ENCODE results near the gene NPW.

Gene NPW

GRCh38 chr16:1978476-1979120 lies 41.0 kb upstream of the NPW start:
- FAIRE-seq (no peak), DNase-seq (ENCODE audit: insufficient read length) (no peak)
- TF ChIP-seq POLR2AphosphoS5 (IDR thresholded peaks at IDR 0.05; ENCODE audit: low read depth, low read length), result no peak
- TF ChIP-seq TAF1 (IDR thresholded peaks at IDR 0.05; ENCODE audit: borderline replicate concordance, low read depth, low read length), result no peak
- TF ChIP-seq POLR2A (IDR thresholded peaks at IDR 0.05; ENCODE audit: low read depth, low read length), result no peak

- DNase-seq (ENCODE audit: insufficient read length) (no peak), FAIRE-seq (no peak)
- no peak for TF ChIP-seq POLR2A (IDR thresholded peaks at IDR 0.05; ENCODE audit: low read depth, low read length)
Measured at GRCh38 chr16:1979271-1980029, 40.1 kb upstream of the NPW start.

- FAIRE-seq (no peak), DNase-seq (ENCODE audit: insufficient read length) (no peak)
- no peak for TF ChIP-seq TAF1 (IDR thresholded peaks at IDR 0.05; ENCODE audit: borderline replicate concordance, low read depth, low read length)
- no peak for TF ChIP-seq POLR2A (IDR thresholded peaks at IDR 0.05; ENCODE audit: low read depth, low read length)
- TF ChIP-seq POLR2AphosphoS5 (IDR thresholded peaks at IDR 0.05; ENCODE audit: low read depth, low read length), result no peak
Measured at GRCh38 chr16:1980030-1980769, 39.4 kb upstream of the NPW start.

- no peak for DNase-seq (ENCODE audit: insufficient read length)
- TF ChIP-seq TAF1 (IDR thresholded peaks at IDR 0.05; ENCODE audit: borderline replicate concordance, low read depth, low read length) (no peak), POLR2A (IDR thresholded peaks at IDR 0.05; ENCODE audit: low read depth, low read length) (no peak)
- no peak for FAIRE-seq
Measured at GRCh38 chr16:1980770-1981087, 38.9 kb upstream of the NPW start.

GRCh38 chr16:1981398-1981836 lies 38.2 kb upstream of the NPW start, which contains the start of gene NOXO1:
Gene NOXO1, minus strand, starts transcription at chr16:1981469. Its CDS starts 290 bp downstream, at chr16:1981179.
- no peak for DNase-seq (ENCODE audit: insufficient read length)
- FAIRE-seq, result no peak
- TF ChIP-seq POLR2A (IDR thresholded peaks at IDR 0.05; ENCODE audit: low read depth, low read length), result no peak
- TF ChIP-seq TAF1 (IDR thresholded peaks at IDR 0.05; ENCODE audit: borderline replicate concordance, low read depth, low read length), result no peak
- no peak for TF ChIP-seq POLR2AphosphoS5 (IDR thresholded peaks at IDR 0.05; ENCODE audit: low read depth, low read length)

GRCh38 chr16:1982013-1982433 lies 37.6 kb upstream of the NPW start:
- TF ChIP-seq TAF1 (IDR thresholded peaks at IDR 0.05; ENCODE audit: borderline replicate concordance, low read depth, low read length), result no peak
- TF ChIP-seq POLR2AphosphoS5 (IDR thresholded peaks at IDR 0.05; ENCODE audit: low read depth, low read length), result no peak
- TF ChIP-seq POLR2A (IDR thresholded peaks at IDR 0.05; ENCODE audit: low read depth, low read length), result no peak
- no peak for FAIRE-seq
- DNase-seq (ENCODE audit: insufficient read length), result no peak

GRCh38 chr16:1982991-1983543 lies 36.5 kb upstream of the NPW start:
- TF ChIP-seq POLR2AphosphoS5 (IDR thresholded peaks at IDR 0.05; ENCODE audit: low read depth, low read length), result no peak
- TF ChIP-seq TAF1 (IDR thresholded peaks at IDR 0.05; ENCODE audit: borderline replicate concordance, low read depth, low read length), result no peak
- no peak for TF ChIP-seq POLR2A (IDR thresholded peaks at IDR 0.05; ENCODE audit: low read depth, low read length)
- peak; percentile 30 for FAIRE-seq
- no peak for DNase-seq (ENCODE audit: insufficient read length)

GRCh38 chr16:1983544-1984346 lies 35.8 kb upstream of the NPW start, which contains the start of gene GFER:
Gene GFER, plus strand, starts transcription at chr16:1984193. Its CDS starts 26 bp downstream, at chr16:1984219.
- DNase-seq (ENCODE audit: insufficient read length), result peak; percentile 99
- FAIRE-seq, result peak; percentile 93

GRCh38 chr16:1984347-1985225 lies 35.0 kb upstream of the NPW start:
- TF ChIP-seq POLR2AphosphoS5 (IDR thresholded peaks at IDR 0.05; ENCODE audit: low read depth, low read length) (no peak; the same call in 1 of the 2 replicates), POLR2A (IDR thresholded peaks at IDR 0.05; ENCODE audit: low read depth, low read length) (no peak), TAF1 (IDR thresholded peaks at IDR 0.05; ENCODE audit: borderline replicate concordance, low read depth, low read length) (no peak)
- FAIRE-seq (peak; percentile 44), DNase-seq (ENCODE audit: insufficient read length) (no peak)

More at GRCh38 chr16:1983544-1984346, 35.8 kb upstream of the NPW start, which contains the start of gene GFER:
- peak; percentile 59 for TF ChIP-seq POLR2AphosphoS5 (IDR thresholded peaks at IDR 0.05; ENCODE audit: low read depth, low read length)
- TF ChIP-seq POLR2A (IDR thresholded peaks at IDR 0.05; ENCODE audit: low read depth, low read length), result peak; percentile 90
- peak; percentile 67; the same call in 1 of the 2 replicates for TF ChIP-seq TAF1 (IDR thresholded peaks at IDR 0.05; ENCODE audit: borderline replicate concordance, low read depth, low read length)
